Stimulated activated naive CD8-positive, alpha-beta T cell treated with anti-CD3 and anti-CD28 coated beads, Interleukin-15, Interleukin-2, amounts not matched to agents 100 U/mL and 50 U/mL, for 24 hours (primary cell): ENCODE data around the gene PIK3R1.
A peak's percentile ranks its signal among the peaks of the same experiment; 100 is the strongest.

ENCODE experiments used
- ATAC-seq: fragments of 150-1000 bp; cut with Tn5 transposase; one replicate; pipeline ENCODE4 v1.10.0; 2021
- DNase-seq: peaks from one replicate; pipeline ENCODE4 v3.0.0; 2021

PIK3R1 gene

DNA sequence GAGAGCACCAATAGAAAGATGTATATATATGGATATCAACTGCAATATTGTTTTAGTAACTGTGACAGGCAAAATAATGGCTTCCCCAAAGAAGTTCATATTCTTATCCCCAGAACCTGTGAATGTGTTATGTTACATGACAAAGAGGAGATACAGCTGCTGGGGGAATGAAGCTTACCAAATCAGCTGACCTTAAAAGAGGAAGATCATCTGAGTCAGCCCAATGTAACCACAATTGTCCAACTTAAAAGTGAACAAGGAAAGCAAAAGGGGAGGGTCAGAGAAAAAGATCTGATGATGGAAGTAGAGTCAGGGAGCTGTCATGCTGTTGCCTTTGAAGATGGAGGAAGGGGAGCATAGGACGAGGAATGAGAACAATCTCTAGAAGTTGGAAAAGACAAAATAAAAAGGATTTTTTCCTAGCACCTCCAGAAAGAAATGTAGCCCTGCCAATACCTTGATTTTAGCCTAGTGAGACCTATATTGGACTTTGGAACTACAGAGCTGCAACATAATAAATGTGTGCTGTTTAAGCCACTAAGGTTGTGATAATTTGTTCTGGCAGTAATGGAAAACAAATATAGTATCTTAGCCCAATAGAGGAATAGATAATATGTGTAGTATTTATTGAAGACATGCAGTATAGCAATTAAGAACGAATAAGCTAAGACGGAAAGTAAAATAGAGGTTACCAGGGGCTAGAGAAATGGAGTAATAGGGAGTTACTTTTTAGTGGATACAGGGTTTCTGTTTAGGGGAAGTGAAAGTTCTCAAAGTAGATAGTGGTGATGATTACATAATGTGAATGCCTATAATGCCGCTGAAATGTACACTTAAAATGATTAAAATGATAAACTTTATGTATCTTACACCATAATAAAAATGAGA, 115.9 kb downstream of the PIK3R1 start:
- DNase-seq: no peak

DNA sequence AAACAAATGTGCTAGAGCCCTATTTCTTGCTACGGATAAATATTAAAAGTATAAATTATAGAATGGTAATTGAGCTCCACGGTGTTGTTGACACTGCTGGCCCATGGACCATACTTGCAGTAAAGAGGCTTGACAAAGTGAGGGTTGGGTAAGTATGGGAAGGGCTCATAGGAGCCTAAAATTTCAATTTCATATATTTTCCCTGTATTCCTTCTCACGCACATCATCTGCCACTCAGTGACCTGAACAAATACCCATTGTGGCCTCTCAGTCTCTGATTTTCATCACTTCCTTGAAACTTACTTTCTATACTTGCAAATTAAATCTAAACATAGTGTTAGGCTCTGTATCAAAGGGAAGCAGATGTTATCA, 116.5 kb downstream of the PIK3R1 start:
- no peak for ATAC-seq
- no peak for DNase-seq

More for the DNA sequence above, 115.9 kb downstream of the PIK3R1 start:
- no peak for ATAC-seq

DNA sequence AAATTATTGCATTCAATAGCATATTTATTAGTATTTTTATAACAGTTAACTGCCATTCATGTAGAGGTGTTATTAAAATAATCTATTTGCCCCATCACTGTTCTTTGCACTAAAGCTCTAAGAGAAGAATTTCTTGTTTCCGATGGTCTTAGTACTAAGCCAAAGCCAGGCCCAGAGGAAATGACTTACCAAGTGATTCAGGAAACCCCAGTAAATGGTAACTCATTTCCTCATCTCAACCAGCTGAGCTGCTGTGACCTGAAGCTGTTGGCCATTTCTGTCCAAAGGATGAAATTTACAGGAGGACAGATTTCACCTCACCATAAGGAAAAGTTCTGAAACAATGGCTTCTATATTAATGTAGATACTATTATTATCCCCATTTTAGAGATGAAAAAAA, 117.0 kb downstream of the PIK3R1 start:
- DNase-seq: no peak
- no peak for ATAC-seq

DNA sequence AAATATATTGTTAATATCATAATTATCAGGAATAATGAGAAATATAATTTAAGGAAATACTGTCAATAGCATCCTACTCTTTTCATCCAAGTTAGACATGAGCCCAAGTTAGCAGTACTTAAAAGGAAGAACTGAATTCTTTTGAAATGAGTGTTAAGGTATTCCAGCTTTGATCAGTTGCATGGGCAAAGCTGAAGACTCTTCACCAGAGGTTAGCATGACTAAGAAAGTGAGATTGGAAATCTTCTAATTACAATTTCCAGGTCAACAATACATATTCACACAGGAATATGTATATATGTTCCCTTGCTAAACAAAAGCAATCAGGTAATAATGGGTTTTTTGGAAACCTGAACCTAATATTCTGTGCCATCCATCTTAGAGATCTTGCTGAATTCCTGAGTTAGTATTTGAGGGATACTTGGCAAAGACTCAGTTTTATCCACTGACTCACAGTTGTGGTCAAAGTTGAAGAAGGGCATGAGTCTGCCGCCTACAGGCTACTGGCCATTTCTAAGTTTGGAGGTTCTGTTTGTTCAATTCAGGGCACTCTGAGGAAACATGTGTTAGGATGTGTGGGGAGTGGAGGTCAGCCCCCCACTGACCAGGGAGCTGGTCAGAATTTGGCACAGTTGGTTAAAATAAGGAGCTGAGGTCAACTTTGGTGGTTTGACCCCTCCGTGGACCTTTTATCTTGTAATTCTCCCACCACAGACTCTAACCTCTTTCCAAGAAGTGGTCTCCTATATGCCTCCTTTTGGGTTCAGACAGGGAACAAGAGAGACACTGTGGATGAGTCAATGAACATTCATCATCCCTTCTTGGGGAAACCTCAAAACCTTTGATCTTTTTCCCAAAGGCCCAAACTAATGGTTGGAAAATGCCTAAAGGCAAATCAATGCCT, 118.3 kb downstream of the PIK3R1 start:
- no peak for DNase-seq
- ATAC-seq: peak; percentile 50

DNA sequence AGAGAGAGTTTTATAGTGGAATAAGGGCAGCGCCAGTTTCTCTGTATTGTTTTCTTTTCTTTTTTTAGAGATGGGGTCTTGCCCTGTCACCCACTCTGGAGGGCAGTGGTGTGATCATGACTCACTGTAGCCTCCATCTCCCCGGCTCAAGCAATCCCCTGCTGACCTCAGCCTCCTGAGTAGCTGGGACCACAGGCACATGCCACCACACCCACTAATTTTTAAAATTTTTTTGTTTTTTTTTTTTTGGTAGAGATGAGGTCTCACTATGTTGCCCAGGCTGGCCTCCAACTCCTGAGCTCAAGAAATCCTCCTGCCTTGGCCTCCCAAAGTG, 119.0 kb downstream of the PIK3R1 start:
- DNase-seq (no peak), ATAC-seq (peak; percentile 23)

DNA sequence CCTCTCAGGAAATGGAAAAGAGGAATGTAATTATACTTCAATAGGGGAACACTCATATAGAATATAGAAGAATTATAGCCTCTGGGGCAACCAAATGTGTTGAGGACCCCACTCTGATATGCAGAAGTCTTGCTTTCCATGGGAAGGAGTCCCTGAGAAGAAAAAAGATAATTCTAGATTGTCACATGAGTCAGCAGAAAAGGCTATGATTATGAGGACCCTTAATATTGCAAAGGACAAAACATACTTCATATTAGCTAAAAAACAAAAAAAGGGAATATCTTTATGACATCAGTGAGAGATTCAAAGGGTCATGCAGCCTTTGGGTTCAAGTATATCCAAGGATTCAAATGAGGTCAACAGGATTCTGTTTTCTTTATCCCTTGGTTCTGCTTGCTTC, 119.5 kb downstream of the PIK3R1 start:
- no peak for ATAC-seq

DNA sequence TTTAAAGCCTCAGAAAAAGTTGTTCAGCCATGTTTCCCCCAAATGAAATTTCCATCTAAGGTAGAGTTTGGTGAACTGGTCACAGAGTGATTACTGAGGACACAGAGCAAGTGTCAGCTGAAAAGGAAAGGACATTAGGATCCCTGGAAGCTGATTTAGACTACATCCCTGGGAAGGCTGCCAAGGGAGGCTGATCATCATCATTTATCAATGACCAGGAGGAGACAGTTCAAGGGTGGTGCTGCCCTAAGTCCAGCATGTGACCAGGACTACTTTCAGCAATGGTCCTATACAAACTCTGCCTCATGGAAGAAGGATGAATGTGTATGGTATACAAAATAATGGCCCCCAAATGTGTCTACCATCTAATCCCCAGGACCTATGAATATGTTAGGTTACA, 120.6 kb downstream of the PIK3R1 start:
- DNase-seq: no peak
- ATAC-seq: no peak

More for the DNA sequence above, 119.5 kb downstream of the PIK3R1 start:
- DNase-seq: no peak

DNA sequence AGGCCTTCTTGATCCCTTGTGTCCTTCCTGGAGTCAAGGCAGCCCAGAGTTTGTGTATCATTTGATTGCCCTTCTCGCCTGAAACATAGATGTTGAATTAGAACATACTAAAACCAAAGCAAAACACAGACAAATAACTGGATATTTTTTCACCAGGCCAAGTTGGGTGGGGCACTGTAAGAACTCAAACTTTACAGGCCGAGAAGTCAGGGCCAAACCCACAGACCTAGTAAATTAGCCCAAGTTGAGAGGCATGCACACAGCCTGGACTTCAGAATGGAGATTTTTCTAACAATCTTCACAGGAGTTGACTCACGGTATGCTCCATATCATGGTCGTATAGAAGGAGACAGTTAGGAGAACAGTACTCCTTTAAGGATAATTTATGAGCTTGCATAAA, 121.7 kb downstream of the PIK3R1 start:
- ATAC-seq: no peak
- no peak for DNase-seq

DNA sequence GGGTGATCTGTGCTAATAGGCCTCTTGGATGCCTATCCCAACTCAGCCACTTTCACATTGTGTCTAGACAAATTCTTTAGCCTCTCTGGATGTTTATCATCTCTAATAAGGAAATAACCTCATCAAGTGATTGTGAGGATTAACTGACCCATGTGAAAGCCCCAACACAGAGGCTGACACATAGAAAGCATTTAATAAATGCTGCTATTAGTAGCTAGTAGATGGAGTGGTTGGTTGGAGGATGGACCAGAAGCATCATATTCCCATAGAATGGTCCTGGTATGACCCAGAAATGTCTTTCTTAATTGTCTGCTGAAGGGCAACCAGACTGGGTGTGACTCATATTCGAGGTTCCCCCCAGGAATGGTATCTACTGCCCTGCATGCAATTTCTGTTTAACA, 124.4 kb downstream of the PIK3R1 start:
- DNase-seq: no peak
- no peak for ATAC-seq

DNA sequence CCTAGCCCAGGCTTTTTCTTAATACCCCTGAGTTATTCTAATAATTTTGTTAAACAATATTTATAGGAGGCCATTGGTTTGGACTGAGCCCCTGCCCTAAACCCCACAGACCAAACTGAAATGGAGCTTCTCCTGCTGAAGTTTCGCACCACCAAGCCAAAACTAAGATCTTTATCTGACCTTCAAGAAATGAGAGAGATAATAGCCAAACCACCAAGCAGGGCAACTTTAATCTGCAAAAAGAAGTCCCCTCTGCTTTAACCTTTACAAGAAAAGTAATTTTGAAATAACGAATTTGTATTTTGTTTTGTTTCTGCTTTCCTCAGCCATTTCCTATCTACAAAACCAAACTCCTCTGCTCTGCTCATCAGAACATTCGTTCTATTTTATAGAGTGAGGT, 125.5 kb downstream of the PIK3R1 start:
- ATAC-seq (no peak), DNase-seq (no peak)

DNA sequence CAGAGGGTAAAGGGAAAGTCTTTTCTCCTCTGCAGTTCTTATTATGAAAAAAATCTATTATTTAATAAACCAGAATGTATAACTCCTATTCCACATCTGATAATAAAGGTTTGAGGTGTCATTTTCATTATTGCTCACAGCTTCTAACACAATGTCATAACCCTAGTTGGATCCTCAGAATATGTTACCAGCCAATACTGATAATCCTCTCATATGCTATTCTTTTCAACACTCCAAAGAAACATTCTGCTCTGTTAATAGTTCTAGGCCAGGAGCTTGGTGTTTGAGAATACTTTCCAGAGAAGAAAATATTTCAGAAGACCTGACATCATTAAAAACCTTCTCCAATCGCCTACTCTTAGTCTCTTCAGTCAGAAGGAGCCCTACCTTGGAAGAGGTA, 127.1 kb downstream of the PIK3R1 start:
- ATAC-seq (no peak), DNase-seq (no peak)

DNA sequence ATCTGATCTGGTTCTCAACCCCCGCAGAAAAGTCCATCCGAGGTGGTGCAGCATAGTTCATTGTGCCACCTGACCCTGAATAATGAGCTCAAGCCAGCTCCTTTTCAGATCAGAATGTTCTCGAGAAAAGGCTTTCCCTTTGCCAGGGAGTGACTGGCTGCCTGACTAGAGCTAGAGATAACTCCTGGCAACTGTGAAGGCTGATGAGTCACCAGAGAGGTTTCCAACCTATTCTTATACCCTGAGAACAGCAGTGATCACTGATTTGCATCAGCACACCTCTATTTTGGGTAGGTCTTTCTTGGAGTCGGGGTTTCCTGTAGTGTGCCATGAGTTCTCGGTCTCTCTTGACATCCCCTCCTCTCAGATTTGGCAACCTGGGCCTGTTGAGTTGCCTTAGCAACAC, 127.9 kb downstream of the PIK3R1 start:
- ATAC-seq (peak; percentile 95), DNase-seq (peak; percentile 26)

DNA sequence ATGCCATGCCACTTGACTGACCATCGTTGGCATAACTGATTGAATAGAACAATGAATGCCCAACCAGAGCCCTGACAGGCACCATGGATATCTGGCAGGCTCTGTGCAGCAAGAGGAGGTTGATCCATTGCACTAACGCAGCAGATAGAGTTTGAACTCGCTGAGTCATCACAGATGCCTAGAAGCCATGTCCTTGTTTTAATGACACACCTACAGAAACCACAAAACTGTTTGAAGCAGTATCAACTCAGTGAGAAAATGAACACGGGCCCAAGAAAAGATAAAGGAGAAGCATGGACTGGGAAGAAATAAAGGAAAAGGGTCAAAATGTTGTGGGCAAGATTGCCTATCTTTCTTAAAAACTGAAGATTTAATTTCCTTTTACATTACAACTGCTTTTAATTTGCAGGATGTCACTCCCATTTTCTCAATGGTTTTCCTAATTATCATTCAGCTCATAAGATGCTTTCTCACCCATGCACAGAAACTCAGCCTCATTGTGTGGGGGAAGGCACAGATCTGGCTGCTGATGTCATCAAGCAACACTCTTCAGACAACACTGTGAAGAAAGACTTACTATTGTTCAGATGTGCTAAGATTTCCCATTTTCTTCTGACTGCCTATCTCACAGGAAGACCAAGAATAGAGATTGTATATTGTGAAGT, 129.0 kb downstream of the PIK3R1 start:
- ATAC-seq: peak; percentile 50
- peak; percentile 12 for DNase-seq

DNA sequence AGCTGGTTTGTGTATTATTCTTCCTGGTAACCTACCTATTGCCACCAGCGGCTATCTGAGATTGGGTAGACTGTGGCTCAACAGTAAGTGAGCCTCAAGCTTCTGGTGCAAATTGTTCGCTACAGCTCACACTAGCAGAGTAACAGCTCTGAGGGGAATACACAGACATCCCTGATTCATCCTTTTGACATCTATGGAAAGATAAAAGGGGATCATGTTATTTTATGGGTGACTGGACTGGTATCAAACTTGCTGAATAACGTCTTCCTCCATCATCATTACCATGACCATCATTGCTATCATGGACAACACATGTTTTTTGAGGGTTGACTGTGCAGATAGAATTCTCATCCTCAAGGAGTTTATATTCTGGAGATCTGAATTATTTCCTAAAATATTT, 129.6 kb downstream of the PIK3R1 start:
- peak; percentile 6 for ATAC-seq

DNA sequence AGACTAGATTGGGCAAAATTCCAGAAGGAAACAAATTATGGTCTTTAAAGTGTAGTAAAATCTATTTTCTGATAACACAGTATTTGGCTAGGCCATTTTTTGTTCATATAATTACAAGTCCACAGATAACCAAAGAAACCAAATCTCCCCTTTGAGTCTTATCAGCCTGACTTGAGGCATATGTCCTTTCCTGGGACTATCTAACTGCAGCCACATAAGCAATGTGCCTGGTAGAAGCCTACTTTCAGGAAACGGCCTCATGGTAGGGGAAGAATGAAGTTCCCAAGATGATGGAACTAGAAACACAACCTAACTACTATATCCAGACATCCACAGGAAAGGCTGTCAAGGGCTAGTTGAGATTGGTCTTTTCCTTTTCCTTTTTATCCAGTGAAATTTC, 130.0 kb downstream of the PIK3R1 start:
- no peak for DNase-seq
- ATAC-seq: no peak

More for the DNA sequence above, 129.6 kb downstream of the PIK3R1 start:
- no peak for DNase-seq

DNA sequence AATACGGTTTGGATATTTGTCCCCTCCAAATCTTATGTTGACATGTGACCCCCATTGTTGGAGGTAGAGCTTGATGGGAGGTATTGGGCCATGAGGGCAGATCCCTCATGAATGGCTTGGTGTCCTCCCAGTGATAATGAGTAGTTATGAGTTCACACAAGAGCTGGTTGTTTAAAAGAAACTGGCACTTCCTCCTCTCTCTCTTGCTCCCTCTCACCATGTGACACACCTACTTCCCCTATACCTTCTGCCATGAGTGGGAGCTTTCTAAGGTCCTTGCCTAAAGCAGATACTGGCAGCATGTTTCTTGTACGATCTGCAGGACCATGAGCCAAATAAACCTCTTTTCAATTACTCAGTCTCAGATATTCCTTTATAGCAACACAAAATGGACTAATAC, 132.0 kb downstream of the PIK3R1 start:
- ATAC-seq (no peak), DNase-seq (no peak)

DNA sequence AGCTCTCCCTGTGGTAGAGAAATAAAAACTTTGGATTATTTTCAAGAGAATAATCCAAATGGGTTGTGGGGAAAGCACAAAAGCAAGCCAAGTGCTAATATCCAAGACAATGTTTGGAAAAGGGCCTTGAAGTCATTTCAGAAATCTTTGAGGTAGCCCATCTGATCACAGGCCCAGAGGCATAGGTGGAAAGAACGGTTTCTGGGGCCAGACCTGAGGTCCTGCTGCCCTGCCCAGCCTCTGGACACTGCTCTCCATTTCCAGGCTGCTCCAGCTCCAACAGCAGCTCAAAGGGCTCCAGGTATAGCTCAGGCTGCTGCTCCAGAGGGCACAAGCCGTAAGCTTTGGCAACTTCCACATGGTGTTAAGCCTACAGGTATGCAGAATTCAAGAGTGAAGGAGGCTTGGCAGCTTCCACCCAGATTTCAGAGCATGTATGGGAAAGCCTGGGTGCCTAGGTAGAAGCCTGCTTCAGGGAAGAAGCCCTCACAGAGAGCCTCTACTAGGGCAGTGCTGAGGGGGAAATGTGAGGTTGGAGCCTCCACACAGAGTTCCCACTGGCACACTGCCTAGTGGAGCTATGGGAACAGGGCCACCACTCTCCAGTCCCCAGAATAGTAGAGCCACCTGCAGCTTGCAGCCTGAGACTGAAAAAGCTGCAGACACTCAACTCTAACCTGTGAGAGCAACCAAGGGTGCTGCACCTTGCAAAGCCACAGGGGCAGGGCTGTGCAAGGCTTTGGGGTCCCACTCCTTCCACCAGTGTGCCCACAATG, 133.1 kb downstream of the PIK3R1 start:
- DNase-seq (no peak), ATAC-seq (no peak)

DNA sequence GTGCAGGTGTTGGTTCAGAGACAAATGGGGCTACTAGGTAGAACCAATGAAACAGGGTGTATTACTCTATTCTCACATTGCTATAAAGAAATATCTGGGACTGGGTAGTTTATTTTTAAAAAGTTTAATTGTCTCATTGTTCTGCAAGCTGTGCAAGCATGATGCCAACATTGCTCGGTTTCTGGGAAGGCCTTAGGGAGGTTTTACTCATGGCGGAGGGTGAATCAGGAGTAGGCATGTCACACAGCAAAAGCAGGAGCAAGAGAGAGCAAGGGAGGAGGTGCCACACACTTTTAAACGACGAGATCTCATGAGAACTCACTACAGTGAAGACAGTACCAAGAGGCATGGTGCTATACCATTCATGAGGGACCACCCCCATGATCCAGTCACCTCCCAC, 134.6 kb downstream of the PIK3R1 start:
- DNase-seq (no peak), ATAC-seq (no peak)
